DLD1 (cell line): ENCODE data around the gene KIF26A.
"Not testable (repeated sequence)": the region's sequence is repeated elsewhere in the genome, so short reads cannot be mapped to it uniquely, and the experiment has no call there.

Experiments used
- in situ Hi-C: cut with HindIII; loops from 2 replicates; pipeline ENCODE4 v1.10.0; 2017; ENCODE audit warnings: low sequenced_read_pairs

The KIF26A gene

DNA sequence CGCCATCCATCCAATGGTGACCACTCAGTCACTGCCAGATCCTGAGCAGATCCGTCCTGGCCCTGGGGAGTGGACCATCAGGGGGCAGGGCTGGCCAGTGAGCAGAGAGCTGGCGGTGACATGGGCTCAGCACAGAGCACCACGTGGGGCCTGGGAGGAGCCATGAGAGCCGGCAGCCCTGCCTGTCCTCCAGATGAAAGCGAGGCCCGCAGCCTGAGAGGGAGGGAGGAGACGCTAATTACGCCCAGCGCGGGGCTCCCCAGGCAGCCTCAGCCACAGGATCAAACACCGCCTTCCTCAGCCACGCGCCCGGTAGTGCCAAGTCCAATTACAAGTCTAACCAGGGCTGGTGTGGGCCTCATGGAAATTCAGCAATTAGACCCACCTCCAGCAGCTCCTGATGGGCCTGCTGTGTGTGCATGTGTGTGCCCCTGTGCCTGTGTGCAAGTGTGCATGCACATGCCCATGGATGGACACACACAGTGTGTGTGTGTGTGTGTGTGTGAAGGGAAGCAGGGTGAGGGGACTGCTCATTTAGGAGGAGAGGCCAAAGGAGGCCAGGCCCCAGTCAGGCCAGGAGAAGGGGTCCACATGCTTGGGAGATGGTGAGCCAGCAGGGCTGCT is 68.0 kb downstream of the KIF26A start:
- in situ Hi-C loops: no loop called here

DNA sequence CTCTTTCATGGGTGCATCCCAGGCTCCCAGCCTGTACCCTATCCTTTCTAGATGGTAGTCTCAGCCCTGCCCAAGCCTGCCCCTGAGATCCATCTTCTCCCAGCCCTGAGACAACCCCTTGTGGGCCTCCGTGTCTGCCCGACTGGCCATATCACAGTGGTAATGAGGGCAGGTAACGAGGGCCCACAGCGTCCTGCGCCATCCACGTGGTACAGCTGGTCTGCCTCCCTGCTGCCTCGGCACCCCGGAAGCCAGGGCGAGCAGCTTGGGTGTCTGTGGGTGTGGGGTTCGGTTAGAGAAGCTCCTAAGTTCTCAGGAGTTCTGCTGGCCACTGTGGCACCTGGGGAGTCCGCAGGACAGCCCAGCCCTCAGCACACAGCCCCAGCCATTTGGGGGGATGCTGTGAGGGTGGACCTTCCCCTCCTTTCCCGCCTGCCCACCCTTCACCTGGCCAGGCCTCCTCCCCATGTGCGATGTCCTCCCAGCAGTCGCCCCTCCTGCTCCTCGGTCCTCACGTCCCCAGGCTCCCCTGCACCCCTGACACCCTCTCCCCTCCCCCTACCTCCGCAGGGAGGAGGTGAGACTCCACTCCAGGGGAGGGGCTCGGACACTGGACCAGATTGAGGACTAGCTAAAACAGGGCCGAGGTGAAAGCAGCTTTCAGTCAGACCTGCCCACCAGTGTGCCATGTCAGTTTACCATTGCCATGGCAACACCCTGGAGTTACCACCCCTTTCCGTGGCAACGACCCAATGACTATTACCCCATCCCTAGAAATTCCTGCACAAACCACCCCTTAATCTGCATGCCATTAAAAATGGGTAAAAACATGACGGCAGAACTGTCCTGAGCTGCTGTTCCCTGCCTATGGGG is 69.0 kb downstream of the KIF26A start:
- in situ Hi-C loops: no loop called here

DNA sequence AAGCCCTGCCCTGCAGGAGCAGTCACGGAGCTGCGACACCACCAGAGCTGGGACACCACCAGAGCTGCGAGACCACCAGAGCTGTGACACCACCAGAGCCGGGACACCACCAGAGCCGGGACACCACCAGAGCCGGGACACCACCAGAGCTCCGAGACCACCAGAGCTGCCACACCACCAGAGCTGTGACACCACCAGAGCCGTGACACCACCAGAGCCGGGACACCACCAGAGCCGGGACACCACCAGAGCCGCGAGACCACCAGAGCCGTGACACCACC is 69.6 kb downstream of the KIF26A start:
- in situ Hi-C loops: not testable (repeated sequence)

DNA sequence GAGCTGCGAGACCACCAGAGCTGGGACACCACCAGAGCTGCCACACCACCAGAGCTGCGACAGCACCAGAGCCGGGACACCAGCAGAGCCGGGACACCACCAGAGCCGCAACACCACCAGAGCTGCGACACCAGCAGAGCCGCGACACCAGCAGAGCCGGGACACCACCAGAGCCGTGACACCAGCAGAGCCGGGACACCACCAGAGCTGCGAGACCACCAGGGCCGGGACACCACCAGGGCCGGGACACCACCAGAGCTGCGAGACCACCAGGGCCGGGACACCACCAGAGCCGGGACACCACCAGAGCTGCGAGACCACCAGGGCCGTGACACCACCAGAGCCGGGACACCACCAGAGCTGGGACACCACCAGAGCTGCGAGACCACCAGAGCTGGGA is 69.9 kb downstream of the KIF26A start:
- in situ Hi-C loops: not testable (repeated sequence)

DNA sequence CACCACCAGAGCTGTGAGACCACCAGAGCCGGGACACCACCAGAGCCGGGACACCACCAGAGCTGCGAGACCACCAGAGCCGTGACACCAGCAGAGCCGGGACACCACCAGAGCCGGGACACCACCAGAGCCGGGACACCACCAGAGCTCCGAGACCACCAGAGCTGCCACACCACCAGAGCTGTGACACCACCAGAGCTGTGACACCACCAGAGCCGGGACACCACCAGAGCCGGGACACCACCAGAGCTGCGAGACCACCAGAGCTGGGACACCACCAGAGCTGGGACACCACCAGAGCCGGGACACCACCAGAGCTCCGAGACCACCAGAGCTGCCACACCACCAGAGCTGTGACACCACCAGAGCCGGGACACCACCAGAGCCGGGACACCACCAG is 70.7 kb downstream of the KIF26A start:
- in situ Hi-C loops: not testable (repeated sequence)

DNA sequence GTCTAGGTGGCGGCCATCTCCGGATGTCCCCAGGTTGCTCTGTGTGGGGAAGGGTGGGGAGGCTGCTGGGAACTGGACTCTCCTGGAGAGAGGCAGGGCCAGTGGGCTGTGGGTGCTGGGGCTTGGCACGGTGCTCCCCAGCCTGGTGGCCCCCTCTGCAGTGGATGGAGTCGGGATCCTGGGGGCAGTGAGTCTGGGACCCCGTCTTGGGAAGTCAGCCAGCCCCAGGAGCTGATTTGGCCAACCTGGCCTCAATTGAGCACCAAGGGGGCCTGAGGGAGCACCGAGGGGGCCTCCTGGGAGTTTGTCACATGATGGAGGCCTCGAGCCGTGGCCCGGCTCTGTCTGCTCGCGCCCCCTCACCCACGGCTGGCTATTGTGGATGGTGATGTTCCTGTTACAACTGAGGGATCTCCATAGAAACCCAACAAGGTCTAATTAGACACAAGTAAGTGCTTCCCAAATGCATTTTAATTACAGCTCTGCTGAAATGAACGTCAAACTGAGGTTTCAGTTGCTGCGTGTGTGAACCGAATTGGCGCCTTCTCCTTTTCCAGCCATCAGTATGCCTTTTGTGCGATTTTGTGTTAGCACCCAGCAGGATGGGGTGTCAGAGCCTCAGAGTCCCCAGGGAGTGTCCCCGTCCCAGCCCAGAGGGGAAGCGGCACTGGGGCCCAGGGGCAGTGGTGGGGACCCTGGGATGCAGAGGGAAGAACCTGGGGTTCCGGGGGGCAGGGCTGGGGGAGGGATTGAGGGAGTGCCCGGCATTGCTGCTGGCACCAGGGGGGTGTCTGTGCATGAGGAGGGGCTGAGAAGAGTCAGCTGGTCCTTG is 71.8 kb downstream of the KIF26A start:
- in situ Hi-C loops: no loop called here

DNA sequence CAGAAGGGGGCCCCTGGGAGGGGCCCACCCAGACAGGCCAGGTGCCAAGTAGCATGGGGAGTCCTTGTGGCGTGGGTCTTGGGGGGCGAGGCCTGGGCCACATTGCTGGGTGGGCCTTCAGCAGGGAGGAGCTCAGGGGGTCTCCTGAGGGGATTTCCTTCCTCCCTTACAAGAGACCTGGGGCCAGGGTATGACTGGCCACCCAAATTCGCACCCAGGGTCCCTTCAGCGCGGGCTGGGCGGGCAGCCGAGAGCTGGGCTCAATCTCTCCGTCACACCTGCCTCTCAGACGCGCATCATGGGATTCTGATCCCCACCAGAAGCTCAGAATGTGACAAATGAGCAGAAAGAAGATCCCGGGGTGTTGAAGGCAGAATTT is 72.4 kb downstream of the KIF26A start:
- in situ Hi-C loops: no loop called here

DNA sequence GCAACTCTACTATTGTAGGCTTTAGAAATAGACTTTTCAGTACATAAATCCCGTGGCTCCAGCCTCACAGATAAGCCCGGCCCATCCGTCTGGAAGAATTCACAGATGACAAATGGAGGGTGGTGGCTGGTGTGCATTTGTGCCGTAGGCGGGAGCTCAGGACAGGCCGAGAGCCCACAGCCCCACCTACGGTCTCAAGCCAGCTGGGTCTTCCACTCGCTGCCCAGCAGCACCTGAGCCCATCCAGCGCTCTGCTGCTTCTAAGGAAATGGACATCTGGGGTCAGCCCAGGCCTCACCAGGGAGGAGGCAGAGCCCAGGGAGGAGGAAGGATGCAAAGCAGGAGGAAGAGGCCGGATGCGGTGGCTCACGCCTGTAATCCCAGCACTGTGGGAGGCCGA is 72.8 kb downstream of the KIF26A start:
- in situ Hi-C loops: no loop called here

DNA sequence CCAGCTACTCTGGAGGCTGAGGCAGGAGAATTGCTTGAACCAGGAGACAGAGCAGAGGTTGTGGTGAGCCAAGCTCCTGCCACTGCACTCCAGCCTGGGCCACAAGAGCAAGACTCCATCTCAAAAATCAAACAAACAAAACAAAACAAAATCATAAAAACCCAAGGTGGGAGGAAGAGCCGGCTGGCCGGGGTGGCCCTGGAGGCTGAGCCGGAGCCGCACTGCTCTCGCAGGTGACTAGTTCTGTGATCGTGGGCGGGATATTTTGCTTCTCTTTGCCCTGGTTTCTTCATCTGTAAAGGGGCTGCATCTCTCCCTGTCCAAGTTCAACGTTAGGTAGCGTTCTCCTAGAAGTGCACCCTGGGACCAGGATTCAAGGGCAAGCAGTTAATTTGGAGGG is 73.4 kb downstream of the KIF26A start:
- in situ Hi-C loops: no loop called here

DNA sequence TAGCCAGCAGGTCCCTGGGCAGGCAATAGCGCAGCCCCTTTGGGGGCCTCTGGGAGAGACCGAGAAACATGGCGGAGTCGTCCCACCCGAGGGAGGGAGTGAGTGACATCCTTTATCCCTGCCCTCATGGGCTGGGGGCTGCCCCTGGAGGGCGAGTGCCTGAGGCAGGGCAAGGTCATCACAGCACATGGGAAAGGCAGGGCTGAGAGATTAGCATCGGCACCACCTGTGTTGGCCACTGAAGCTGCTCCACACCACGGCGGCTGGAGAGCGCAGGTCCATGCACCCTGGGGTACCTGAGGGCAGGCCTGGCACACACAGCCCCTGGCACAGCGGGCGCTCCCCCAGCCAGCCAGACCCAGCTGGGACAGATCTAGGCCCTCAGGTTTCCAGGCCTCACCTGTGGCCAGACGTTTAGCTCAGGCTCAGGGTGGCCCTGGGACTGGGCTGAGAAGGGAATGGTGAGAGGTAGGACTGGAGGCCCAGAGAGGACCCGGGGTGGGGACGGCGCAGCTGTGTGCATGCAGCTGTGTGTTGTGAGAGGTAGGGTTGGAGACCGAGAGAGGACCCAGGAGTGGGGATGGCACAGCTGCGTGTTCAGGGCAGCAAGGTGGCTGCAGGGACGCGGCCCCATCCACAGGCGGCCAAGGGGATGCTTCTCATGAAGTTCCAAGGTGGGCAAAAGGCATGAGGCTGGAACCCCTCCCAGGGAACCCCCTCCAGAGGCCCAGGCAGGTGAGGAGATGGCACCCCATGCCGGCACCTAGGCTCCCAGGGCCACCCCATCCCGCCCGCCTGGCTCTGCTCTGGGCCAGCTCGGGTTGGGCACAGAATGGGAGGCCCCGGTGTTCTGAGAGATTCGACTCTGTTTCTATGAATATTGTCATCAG is 74.1 kb downstream of the KIF26A start:
- in situ Hi-C loops: no loop called here

DNA sequence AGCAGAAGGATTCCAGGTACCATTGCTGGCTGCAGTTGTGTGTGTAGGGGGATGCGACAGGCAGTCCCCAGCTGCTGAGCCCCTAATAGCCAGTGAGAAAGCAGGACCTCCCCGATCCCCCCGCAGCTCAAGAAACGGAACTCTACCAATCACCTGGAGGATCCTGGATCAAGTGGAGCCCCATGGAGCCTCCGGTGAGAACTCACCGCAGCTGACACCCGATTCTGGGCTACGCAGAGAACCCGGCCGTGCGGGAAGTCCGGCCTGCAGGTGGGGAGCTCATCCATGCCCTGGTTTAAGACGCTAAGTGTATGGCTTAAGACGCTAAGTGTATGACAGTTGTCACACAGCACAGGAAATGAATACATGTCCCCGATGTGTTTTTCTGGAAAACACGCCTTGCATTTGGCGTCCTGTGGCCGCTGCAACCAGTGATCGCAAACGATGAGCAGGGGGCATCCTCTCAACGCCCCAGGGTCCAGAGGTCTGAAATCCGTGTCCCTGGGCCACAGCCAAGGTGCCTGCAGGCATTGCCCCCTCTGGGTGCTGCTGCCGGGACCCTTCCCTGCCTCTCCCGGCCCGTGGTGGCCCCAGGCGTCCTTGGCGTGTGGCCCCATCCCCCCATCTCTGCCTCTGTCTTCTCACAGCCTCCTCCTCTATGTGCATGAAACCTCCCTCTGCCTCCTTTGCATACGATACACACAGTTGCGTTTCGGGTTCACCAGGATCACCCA is 75.1 kb downstream of the KIF26A start:
- in situ Hi-C loops: no loop called here

DNA sequence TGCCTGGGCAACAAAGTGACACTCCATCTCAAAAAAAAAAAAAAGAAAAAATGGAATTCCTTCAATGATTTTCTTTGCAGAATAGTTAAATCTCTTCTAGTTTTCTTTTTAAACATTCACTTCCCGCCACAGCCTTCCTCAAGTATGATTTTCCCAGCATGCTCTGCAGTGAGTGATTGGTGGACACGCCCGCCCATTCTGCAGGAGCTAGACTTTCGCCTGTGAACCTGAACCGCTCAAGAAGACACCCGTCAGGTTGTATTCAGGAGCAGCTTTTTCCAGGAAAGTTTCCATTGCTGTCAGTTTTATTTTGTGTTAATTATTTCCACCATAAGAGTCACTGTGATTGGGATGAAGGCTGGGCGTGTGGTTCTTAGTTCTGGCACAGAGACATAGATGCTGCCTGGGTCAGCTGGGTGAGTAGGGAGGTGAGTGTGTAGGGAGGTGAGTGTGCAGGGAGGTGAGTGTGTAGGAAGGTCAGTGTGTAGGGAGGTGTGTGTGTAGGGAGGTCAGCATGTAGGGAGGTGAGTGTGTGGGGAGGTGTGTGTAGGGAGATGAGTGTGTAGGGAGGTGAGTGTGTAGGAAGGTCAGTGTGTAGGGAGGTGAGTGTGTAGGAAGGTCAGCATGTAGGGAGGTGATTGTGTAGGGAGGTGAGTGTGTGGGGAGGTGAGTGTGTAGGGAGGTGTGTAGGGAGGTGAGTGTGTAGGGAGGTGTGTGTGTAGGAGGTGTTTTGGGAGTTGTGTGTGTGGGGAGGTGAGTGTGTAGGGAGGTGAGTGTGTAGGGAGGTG is 76.2 kb downstream of the KIF26A start:
- in situ Hi-C loops: no loop called here

DNA sequence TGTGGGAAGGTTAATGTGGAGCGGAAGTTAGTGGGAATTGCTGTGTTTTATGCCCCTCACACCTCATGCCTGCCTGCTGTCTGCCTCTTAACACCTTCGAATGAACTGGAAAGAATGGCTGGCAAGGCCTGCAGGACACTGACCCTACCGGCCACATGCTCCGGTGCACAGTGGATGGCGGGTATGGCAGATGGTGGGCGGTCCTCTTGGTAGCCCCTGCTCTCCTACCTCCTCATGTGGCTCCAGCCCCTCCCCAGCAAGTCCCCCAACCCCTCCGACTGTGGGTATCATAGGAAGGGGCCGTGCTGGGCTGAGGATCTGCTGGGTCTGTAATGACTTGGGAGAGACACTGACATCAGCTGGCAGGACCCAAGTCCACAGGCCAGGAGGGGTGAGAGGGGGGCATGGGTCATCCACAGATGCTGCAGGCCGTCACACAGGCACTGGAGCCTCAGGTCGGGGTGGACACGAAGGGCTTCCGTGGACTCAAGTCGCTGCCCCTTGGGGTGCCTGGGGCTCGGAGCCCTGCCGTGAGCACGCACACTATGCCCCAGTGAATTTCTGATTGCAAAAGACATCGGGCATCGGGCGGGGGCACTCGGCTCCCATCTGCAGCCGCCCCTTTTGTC is 77.4 kb downstream of the KIF26A start:
- in situ Hi-C loops: no loop called here

DNA sequence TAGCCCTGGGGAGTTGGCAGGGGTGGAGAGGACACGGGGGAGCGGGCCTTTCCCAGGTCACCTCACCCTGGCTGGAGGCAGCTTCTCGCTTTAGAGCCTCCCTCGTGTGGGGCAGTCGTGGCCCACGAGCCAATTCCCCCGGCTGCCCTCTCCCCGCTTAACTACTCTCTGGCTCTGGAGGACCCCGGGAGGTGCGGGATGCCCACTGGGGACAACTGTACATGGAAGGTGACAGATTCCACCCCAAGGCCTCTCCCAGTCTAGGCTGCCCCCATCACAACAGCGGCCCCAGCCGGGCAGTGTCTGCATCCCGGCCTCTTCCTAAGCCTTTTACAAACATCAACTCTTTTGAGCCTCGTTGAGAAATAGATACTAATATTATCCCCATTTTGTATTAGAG is 78.1 kb downstream of the KIF26A start:
- in situ Hi-C loops: no loop called here

DNA sequence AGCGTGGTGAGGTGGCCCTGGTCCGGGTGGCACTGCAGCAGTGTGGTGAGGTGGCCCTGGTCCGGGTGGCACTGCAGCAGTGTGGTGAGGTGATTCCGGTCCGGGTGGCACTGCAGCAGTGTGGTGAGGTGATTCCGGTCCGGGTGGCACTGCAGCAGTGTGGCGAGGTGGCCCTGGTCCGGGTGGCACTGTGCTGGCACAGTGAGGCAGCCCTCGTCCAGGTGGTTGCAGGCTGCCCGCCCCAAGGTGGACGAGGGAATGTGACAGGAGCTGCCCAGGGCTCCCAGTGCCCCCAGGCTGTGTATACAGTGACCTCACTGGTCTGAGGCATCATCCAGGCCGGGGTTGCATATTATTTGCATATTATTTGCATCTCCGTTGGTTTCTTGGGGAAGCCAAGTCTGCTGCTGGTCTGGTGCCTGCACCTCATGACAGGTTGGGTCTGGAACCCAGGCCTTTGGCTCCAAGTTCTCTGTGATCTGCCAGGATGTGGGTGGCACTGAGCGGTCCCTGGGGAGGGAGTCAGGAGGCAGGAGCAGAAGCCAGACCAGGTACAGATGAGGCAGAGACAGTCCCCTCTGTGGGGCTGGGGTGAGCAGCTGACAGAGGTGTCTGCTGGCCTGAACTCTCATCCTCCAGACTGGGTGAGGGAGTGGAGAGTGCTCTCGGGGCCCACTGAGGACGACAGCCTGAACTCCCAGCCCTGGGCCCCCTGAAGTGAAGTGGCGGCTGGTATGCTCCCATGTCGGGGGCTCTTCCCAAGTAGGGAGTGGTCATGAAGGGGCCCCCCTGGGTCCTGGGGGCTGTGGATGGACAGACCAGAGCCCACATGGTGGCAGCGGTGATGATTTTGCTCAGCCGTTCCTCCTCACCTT is 79.3 kb downstream of the KIF26A start:
- in situ Hi-C loops: no loop called here

DNA sequence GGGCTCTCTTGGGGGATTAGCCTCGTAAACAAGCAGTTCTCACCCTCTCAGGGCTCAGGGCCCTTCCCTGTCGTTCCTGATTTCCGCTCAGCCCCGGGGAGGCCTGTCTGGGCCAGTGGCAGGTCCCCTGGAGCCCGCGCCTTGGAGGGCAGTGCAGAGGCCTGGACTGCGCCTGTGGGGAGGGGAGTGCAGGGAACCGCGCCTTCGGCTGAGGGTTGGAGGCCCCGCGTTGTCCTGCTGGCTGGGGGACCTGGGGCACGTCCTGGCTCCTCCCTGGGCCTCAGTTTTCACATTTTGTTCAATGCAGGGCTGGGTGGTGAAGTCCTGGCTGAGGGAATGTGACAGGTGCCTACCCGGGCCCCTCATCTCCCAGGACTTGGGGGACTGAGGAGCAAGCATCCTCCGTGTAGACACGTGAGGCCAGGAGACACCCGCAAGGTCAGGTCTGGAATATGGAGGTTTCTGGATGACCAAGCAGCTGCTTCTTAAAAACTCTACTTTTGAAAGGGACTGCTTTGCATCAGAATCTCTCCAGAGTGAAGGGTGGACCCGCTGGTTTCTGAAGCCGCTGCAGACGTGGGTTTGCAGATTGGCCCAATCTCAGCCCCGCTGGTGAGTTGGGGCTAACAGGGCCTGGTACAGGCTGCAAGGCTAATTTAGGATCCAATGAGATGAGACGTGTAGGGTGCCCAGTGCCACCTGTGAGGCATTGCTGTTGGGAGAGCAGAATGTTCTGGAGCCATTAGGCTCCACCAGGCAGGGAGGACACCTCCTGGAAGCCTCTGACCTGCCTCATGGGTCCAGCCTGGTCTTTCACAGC is 80.2 kb downstream of the KIF26A start:
- in situ Hi-C loops: no loop called here

DNA sequence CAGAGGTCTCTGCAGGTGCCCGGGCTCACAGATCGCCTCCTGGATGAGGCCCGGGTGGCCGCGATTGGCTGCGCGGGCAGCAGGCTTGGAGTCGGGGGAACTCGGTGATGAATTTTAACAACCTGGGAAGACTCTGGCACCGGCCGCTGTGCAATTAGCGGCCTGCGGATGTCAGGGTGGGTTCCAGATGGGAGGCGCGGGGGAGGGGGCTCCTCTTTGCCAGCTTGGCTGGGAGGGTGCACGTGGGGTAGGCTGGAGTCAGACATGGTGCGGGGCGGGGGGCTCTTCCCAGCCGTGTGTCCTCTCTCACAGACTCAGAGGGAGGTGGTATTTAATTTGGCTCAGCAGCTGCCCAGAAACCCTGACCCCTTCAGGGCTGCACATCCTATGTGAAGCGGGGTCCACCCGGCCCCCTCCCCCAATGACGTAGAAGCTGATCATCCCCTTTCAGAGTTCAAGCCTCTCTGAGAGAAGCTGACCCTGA is 81.4 kb downstream of the KIF26A start:
- in situ Hi-C loops: no loop called here
